ENCODE measurements around the gene TMEM198. TPM values are rescaled to one million over a fixed set of nuclear protein-coding genes. Genes with fewer than 3 reads are reported as not detected.

Gene TMEM198
- total RNA-seq, 6 experiments from 2014 or later = 2.3 to 2.8 (median 2.7) TPM

GRCh38 chr2:219510512-219511135, 33.2 kb upstream of the TMEM198 start:
- Mint-ChIP-seq H3K27ac (no peak overlapping the region), H3K4me1 (ENCODE audit: low read depth) (peaks cover 21% of the 10 kb centered on the region), H3K9me3 (no peaks in the 10 kb centered on the region), H3K4me3 (peak overlapping the region; percentile 80; the same call in 1 of the 2 replicates), H3K36me3 (ENCODE audit: low read depth) (no peaks in the 10 kb centered on the region; the same call in 1 of the 2 replicates), H3K27me3 (ENCODE audit: insufficient read depth) (peaks cover 33% of the 10 kb centered on the region)
- no peak for TF ChIP-seq CTCF (IDR thresholded peaks at IDR 0.05)
- no peak for DNase-seq

- no peak for DNase-seq
- peaks cover 21% of the 10 kb centered on the region for H3K4me1 Mint-ChIP-seq (ENCODE audit: low read depth)
- H3K27me3 Mint-ChIP-seq (ENCODE audit: insufficient read depth) = peaks cover 39% of the 10 kb centered on the region
- no peaks in the 10 kb centered on the region for H3K9me3 Mint-ChIP-seq
- no peaks in the 10 kb centered on the region; the same call in 1 of the 2 replicates for H3K36me3 Mint-ChIP-seq (ENCODE audit: low read depth)
- no peak overlapping the region for H3K27ac Mint-ChIP-seq
- no peak for TF ChIP-seq CTCF (IDR thresholded peaks at IDR 0.05)
- no peak overlapping the region for H3K4me3 Mint-ChIP-seq
Observed at GRCh38 chr2:219511547-219512325, 32.1 kb upstream of the TMEM198 start.

GRCh38 chr2:219512524-219513216, 31.2 kb upstream of the TMEM198 start:
- Mint-ChIP-seq H3K27me3 (ENCODE audit: insufficient read depth) (peaks cover 39% of the 10 kb centered on the region), H3K36me3 (ENCODE audit: low read depth) (no peaks in the 10 kb centered on the region), H3K9me3 (no peaks in the 10 kb centered on the region), H3K4me1 (ENCODE audit: low read depth) (peaks cover 22% of the 10 kb centered on the region), H3K27ac (no peak overlapping the region), H3K4me3 (no peak overlapping the region)
- no peak for TF ChIP-seq CTCF (IDR thresholded peaks at IDR 0.05)
- DNase-seq = no peak

- no peaks in the 10 kb centered on the region for H3K36me3 Mint-ChIP-seq (ENCODE audit: low read depth)
- DNase-seq = no peak
- peaks cover 26% of the 10 kb centered on the region for H3K4me1 Mint-ChIP-seq (ENCODE audit: low read depth)
- H3K4me3 Mint-ChIP-seq = no peak overlapping the region
- H3K27ac Mint-ChIP-seq = no peak overlapping the region
- no peak for TF ChIP-seq CTCF (IDR thresholded peaks at IDR 0.05)
- H3K9me3 Mint-ChIP-seq = no peaks in the 10 kb centered on the region
- peaks cover 39% of the 10 kb centered on the region for H3K27me3 Mint-ChIP-seq (ENCODE audit: insufficient read depth)
Observed at GRCh38 chr2:219513787-219514186, 30.0 kb upstream of the TMEM198 start.

- Mint-ChIP-seq H3K4me3 (no peak within 1 kb of the TSS), H3K4me1 (ENCODE audit: low read depth) (peaks cover 28% of the 10 kb centered on the region), H3K36me3 (ENCODE audit: low read depth) (no peaks in the 10 kb centered on the region), H3K9me3 (no peaks in the 10 kb centered on the region), H3K27me3 (ENCODE audit: insufficient read depth) (peaks cover 39% of the 10 kb centered on the region), H3K27ac (no peak within 1 kb of the TSS)
- TF ChIP-seq CTCF (IDR thresholded peaks at IDR 0.05) = no peak
- DNase-seq = no peak
Observed at GRCh38 chr2:219514196-219514761, 29.5 kb upstream of the TMEM198 start, which contains the start of gene ASIC4. ASIC4 (plus strand) TSS chr2:219514482; CDS start chr2:219514725, 243 bp downstream.

All from HFFc6 (cell line).